ENCODE data around the gene PCDH1. TPM values are rescaled to one million over a fixed set of nuclear protein-coding genes. Genes with fewer than 3 reads are reported as not detected.
"Not testable (repeated sequence)": the region's sequence is repeated elsewhere in the genome, so short reads cannot be mapped to it uniquely, and the experiment has no call there.

The PCDH1 gene
- total RNA-seq, 4 donors from 2014 or later, result 51.3 to 131 (median 67.9) TPM

- intact Hi-C loops (cut with DNase I), result no loop called here
- 64 to 82% methylated on average over 3 of the region's 3 CpGs for WGBS, 2 donors
- Histone ChIP-seq H3K4me3 (no peak overlapping the region), H3K4me1 (peaks cover 0 to 18% (median 6%) of the 10 kb centered on the region in 3 donors), H3K27me3 (peaks cover 0 to 41% (median 0%) of the 10 kb centered on the region in 4 donors), H3K27ac (peak overlapping the region in 3 of 4 donors; percentile 74 to 83 (median 74)), H3K36me3 (no peaks in the 10 kb centered on the region), H3K9me3 (no peaks in the 10 kb centered on the region)
- TF ChIP-seq CTCF (IDR thresholded peaks at IDR 0.05) (no peak), POLR2A (IDR thresholded peaks at IDR 0.05) (no peak)
- DNase-seq, result no peak
Measured at GRCh38 chr5:141823056-141823455, 55.2 kb downstream of the PCDH1 start.

- no peak for TF ChIP-seq POLR2A (IDR thresholded peaks at IDR 0.05)
- no peak for TF ChIP-seq CTCF (IDR thresholded peaks at IDR 0.05)
- Histone ChIP-seq H3K9me3 (no peaks in the 10 kb centered on the region), H3K27me3 (peaks cover 0 to 46% (median 0%) of the 10 kb centered on the region in 4 donors), H3K4me3 (no peak overlapping the region), H3K4me1 (peaks cover 0 to 18% (median 6%) of the 10 kb centered on the region in 3 donors), H3K27ac (peak overlapping the region; percentile 27 to 83 (median 74)), H3K36me3 (no peaks in the 10 kb centered on the region)
- no peak for DNase-seq
- WGBS, 2 donors, result 25 to 27% methylated on average over 2 of the region's 2 CpGs
- intact Hi-C loops (cut with DNase I), result no loop called here
Measured at GRCh38 chr5:141822144-141822543, 56.1 kb downstream of the PCDH1 start.

GRCh38 chr5:141821430-141821925 lies 56.7 kb downstream of the PCDH1 start:
- DNase-seq, result no peak
- no peak for TF ChIP-seq POLR2A (IDR thresholded peaks at IDR 0.05)
- no peak for TF ChIP-seq CTCF (IDR thresholded peaks at IDR 0.05)
- intact Hi-C loops (cut with DNase I), result no loop called here

GRCh38 chr5:141820686-141821085 lies 57.5 kb downstream of the PCDH1 start:
- DNase-seq; H3K9me3 ChIP-seq; H3K4me3 ChIP-seq; H3K36me3 ChIP-seq; intact Hi-C loops (cut with DNase I): not testable (repeated sequence)
- Histone ChIP-seq H3K27me3 (peaks cover 0 to 45% (median 0%) of the 10 kb centered on the region in 4 donors), H3K4me1 (peaks cover 0 to 18% (median 6%) of the 10 kb centered on the region in 3 donors), H3K27ac (peak overlapping the region in 2 of 4 donors; percentile 25 to 83)
- WGBS, 2 donors, result 60 to 74% methylated on average over 11 to 13 of the region's 15 CpGs

More at GRCh38 chr5:141821430-141821925, 56.7 kb downstream of the PCDH1 start:
- Histone ChIP-seq H3K27me3 (peaks cover 0 to 49% (median 0%) of the 10 kb centered on the region in 4 donors), H3K9me3 (no peaks in the 10 kb centered on the region), H3K4me3 (no peak overlapping the region), H3K36me3 (no peaks in the 10 kb centered on the region), H3K27ac (peak overlapping the region; percentile 40 to 83 (median 74)), H3K4me1 (peaks cover 0 to 18% (median 6%) of the 10 kb centered on the region in 3 donors)
- WGBS, 2 donors, result 36 to 50% methylated on average over 3 of the region's 3 CpGs

- Histone ChIP-seq H3K27ac (peak overlapping the region in 1 of 4 donors; percentile 21), H3K27me3 (peaks cover 0 to 52% (median 0%) of the 10 kb centered on the region in 4 donors), H3K36me3 (no peaks in the 10 kb centered on the region), H3K9me3 (no peaks in the 10 kb centered on the region), H3K4me3 (no peak overlapping the region), H3K4me1 (peaks cover 0 to 5% (median 3%) of the 10 kb centered on the region in 3 donors)
- no peak for DNase-seq
- intact Hi-C loops (cut with DNase I), result loop anchor here (10.0 kb wide), 1 partner anchor 67 kb away; no protein-coding TSS in a partner anchor
- no peak for TF ChIP-seq POLR2A (IDR thresholded peaks at IDR 0.05)
- no peak for TF ChIP-seq CTCF (IDR thresholded peaks at IDR 0.05)
- WGBS, 2 donors, result 72 to 91% methylated on average over 6 of the region's 6 CpGs
Measured at GRCh38 chr5:141817631-141818030, 60.6 kb downstream of the PCDH1 start.
